NCI-H1436 (cell line): ENCODE results near the gene KCNV2.
"Not testable (repeated sequence)": the region's sequence is repeated elsewhere in the genome, so short reads cannot be mapped to it uniquely, and the experiment has no call there.

ENCODE experiments used
- DNase-seq: peaks from one replicate; lab custom pipeline; 2025; lab: John Stamatoyannopoulos, UW

The KCNV2 gene

GRCh38 chr9:2717385-2717784 is at the start of gene KCNV2:
KCNV2 (plus strand) TSS chr9:2717510; CDS start chr9:2717740, 230 bp downstream.
- DNase-seq, result no peak

- no peak for DNase-seq
These were observed 44.1 kb upstream of the KCNV2 start for GRCh38 chr9:2673161-2673560.

DNA sequence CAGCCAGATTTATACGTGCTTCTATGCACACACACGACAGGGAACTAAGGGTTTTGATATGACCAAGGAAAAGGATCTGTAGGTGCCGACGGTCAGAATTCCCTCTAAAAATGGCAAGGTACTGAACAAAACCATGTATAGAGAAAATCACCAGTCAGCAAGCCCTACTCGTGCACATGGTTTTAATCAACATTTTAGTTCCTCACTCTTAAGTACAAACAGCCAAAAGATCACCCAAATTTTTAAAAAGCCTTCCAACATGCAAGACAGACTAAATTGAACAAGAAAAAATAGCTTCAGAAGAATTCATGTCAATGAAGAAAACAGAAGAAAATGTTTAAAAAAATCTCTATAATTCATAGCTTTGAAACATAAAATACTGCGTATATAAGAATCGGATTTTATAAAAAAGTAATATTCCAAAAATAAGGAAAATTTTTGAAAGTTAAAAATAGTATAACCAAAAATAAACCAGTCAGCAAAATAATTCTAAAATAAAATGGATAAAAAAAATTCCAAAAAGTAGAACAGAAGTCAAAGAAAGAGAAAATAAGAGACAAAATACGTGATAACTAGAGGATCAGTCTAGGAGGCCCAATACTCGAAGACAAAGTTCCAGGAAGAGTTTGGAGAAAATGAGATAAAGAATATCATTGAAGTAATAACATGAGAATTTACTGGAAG is 43.0 kb upstream of the KCNV2 start:
- no peak for DNase-seq

- DNase-seq, result no peak
These were observed 41.5 kb upstream of the KCNV2 start for GRCh38 chr9:2675834-2676233.

DNA sequence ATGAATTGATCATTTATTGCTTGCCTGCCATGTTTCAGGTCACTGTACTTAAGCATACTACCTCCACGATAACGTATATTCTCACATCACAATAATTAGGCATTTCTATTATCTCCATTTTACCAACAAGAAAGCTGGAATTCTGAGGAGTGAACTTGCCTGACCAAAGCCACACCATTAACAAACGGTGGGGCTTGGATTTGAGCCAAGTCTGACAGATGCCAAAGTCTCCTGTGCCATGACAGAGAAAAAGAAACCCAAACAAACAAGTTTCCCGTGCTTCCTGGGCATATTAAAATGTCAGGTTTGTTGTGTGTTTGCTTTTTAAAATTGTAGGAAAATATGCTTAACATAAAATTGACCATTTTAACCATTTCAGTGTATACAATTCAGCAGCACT is 40.8 kb upstream of the KCNV2 start:
- no peak for DNase-seq

DNA sequence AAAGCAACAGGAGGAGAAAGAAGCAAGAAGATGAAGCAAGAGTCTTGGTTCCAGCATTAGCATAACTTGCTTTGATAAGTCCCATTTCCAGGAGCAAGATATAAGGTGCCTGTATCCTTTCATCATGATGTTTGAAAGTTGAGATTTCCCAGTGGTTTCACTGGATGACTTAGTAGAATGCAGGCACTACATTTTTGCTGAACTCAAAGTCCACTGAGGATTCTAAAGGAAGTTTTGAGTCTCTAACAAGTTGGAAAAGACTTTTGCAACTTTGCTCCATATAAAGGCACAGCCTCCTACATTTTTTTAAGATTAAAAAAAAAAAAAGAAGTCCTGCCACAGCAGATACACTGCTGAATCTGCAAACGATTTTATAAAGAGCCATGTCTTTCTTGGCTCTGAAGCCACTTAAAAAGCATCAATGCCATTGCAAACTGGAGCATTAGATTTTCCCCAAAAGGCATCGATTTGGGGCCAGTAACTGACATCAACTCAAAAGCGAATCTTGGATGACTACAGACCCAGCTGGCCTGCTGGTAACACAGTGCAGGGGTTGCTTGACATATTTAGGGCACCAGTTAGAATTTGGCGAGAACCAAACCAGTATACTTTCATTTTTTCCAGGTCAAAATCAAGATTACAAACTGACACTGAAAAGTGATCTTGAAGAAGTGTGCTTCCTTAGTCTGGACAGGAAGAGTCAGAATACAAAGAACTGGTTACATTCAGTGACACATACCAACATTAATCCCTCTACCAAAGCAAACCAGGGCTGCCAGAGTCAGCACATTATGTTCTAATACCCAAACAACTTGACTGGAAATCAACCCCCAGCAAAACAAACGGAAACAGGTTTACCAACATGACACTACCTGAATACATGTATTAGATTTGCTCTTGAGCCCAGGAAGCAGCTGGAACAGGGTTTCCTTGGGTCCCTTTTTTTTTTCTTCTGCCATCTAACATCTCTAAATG is 39.1 kb upstream of the KCNV2 start:
- DNase-seq, result no peak

- no peak for DNase-seq
These were observed 38.3 kb upstream of the KCNV2 start for GRCh38 chr9:2679011-2679410.

DNA sequence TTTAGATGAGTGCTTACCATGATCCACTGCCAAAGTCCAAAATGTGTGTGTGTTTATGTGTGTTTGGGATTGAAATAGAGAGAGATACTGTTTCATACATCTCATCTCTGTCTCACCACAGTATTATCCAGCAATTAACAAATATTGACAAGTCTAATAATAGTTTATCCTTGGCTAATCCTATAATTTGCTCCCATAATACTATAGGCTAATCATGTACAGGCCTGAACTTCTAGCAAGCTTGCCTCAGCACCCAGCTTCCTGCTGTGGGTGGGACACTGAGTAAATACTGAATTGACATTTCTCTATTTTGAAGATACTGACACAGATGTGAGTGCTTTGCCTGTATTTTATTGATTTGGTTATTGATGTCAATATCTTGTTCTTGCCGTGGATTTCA is 35.3 kb upstream of the KCNV2 start:
- DNase-seq, result no peak

GRCh38 chr9:2686911-2687310 is 30.4 kb upstream of the KCNV2 start:
- DNase-seq, result no peak

DNA sequence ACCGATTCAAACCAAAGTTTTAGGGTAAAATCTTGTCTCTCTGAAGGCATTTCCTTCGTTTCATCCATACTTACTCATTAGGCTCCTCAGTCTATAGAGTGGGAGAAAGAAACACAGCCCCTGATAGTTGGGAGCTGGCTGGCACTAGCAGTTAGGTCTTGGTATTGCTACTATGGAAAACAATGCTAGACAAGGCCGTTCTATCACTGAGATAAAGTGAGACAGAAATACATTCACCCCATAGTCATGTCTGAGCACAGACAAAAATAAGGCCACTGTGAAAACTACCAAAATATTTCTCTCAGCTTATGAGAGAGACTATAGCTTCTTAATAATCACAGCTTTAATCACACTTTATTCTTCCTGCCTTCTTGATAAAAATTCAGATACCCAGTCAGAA is 28.7 kb upstream of the KCNV2 start:
- DNase-seq, result no peak

GRCh38 chr9:2691212-2691611 is 26.1 kb upstream of the KCNV2 start:
- no peak for DNase-seq

GRCh38 chr9:2691626-2692025 is 25.7 kb upstream of the KCNV2 start:
- DNase-seq, result no peak

- DNase-seq, result no peak
These were observed 24.3 kb upstream of the KCNV2 start for GRCh38 chr9:2693056-2693455.

- no peak for DNase-seq
These were observed 19.8 kb upstream of the KCNV2 start for GRCh38 chr9:2697492-2697891.

DNA sequence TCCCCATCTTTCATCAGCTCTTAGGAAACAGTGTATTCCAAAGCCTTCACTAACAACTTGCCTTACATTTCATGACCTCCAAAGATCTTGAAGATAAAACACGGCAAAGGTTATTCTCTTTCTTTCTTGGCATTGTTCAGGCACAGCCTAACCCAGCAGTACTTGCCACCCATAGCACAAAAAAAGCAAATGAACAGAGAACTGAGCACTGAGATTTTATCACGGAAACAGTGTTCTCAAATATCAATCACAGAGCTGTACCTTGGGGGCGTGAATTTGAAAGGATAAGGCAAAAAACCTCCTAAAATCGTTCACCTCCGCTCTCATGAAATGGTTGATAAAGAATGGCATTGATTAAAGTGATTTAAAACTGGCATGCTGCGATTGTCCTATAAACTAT is 16.9 kb upstream of the KCNV2 start:
- no peak for DNase-seq

DNA sequence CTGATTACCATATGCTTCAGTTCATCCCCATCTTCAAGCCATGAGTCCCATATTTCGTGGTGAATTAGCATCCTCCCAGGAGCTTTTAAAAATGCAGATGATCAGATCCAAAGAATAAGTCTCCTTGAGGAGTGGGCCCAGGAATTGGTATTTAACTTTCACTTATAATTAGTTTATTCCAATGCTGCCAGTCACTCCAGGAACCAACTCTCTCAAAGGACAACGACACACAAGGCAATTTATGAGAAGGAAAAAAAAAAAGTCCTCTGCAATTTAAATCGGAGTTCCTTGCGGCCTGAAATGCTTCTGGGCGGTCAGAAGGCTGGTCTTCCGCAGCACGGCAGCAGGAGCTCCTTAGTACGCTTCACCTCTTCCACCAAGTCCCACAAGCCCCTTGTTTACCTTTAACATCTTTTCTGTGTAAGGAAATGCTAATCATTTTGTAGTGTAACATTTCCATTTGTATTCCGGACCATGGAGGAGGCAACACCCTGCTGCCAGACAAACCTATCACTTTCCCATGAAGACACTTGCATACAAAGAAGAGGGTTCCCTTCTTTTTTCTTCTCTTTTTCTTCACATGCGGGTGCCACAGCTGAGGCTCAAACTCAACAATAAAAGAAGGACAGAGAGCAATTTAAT is 16.3 kb upstream of the KCNV2 start:
- no peak for DNase-seq

DNA sequence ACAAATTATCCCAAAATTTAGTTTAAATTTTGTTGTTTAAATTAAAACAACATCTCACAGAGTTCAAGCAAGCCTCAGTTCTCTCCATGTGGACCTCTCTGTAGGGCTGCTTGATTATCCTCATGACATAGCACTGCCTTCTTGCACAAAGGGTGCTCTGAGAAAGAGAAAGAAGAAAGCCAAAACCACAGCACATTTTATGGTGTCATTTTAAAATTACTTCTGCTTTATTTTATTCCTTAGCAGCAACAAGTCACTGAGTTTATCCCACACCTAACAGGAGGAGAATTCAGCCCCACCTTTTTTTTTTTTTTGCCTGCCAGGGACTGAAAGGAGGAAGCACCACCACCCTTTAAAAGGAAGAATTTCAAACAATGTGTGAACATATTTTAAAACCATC is 12.8 kb upstream of the KCNV2 start:
- DNase-seq, result no peak

DNA sequence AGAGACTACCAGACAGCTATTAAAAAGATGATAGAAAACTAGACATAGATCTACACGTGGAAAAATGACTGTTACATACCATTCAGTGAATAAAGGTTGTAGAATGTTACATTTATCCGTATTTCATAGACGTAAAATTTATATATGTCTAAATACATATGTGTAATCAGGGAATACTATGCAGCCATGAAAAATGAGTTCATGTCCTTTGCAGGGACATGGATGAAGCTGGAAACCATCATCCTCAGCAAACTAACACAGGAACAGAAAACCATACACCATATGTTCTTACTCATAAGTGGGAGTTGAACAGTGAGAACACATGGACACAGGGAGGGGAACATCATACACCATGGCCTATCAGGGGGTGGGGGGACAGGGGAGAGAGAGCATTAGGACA is 10.1 kb upstream of the KCNV2 start:
- DNase-seq, result not testable (repeated sequence)

- DNase-seq, result no peak
These were observed 7.6 kb upstream of the KCNV2 start for GRCh38 chr9:2709645-2710101.

GRCh38 chr9:2711716-2712115 is 5.6 kb upstream of the KCNV2 start:
- DNase-seq, result no peak

DNA sequence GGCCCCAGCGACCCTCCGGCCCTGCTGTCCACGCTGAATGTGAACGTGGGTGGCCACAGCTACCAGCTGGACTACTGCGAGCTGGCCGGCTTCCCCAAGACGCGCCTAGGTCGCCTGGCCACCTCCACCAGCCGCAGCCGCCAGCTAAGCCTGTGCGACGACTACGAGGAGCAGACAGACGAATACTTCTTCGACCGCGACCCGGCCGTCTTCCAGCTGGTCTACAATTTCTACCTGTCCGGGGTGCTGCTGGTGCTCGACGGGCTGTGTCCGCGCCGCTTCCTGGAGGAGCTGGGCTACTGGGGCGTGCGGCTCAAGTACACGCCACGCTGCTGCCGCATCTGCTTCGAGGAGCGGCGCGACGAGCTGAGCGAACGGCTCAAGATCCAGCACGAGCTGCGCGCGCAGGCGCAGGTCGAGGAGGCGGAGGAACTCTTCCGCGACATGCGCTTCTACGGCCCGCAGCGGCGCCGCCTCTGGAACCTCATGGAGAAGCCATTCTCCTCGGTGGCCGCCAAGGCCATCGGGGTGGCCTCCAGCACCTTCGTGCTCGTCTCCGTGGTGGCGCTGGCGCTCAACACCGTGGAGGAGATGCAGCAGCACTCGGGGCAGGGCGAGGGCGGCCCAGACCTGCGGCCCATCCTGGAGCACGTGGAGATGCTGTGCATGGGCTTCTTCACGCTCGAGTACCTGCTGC is 839 bp downstream of the KCNV2 start:
- no peak for DNase-seq

- DNase-seq, result no peak
These were observed 1.4 kb downstream of the KCNV2 start for GRCh38 chr9:2718698-2719033.
